ENCODE data around the gene SERPINE1. TPM values are rescaled to one million over a fixed set of nuclear protein-coding genes. Genes with fewer than 3 reads are reported as not detected.
"Not testable (repeated sequence)": the region's sequence is repeated elsewhere in the genome, so short reads cannot be mapped to it uniquely, and the experiment has no call there.

SERPINE1 gene
- total RNA-seq, 1 donor from 2014 or later, result 1.5 TPM

DNA sequence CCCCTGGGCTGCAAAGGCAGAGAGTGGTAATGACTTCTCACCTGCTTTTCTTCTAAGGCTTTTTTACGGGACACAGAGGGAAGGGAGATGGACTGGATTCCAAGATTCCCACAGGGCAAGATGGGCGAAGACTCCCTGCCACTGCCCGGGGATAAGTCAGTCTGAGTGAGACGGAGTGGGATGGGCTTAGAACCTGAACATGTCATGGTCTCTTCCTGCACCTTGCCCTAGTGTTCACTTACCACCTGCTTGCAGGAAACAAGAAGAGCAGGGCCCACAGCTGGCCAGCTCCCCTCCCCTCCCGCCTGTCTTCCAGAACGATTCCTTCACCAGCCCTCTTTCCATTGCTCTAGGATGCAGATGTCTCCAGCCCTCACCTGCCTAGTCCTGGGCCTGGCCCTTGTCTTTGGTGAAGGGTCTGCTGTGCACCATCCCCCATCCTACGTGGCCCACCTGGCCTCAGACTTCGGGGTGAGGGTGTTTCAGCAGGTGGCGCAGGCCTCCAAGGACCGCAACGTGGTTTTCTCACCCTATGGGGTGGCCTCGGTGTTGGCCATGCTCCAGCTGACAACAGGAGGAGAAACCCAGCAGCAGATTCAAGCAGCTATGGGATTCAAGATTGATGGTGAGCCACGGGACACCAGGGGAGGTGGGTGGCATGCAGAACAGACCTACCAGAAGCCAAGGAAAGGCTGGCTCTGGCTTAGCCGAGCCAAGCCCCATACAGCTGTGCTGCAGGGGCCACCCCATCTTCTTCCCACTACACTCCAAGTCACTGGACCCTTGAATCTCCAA, 1.3 kb downstream of the SERPINE1 start:
- Mint-ChIP-seq H3K4me3 (no peak overlapping the region), H3K36me3 (no peaks in the 10 kb centered on the region), H3K27me3 (peaks cover 20% of the 10 kb centered on the region), H3K9me3 (no peaks in the 10 kb centered on the region), H3K4me1 (ENCODE audit: unreplicated experiment) (peaks cover 23% of the 10 kb centered on the region), H3K27ac (no peak overlapping the region)
- no peak for TF ChIP-seq CTCF (conservative IDR thresholded peaks at IDR 0.05)
- DNase-seq (ENCODE audit: extremely low spot score, unreplicated experiment), result no peak

GRCh38 chr7:101129603-101130117, 2.8 kb downstream of the SERPINE1 start:
- Mint-ChIP-seq H3K9me3 (no peaks in the 10 kb centered on the region), H3K27ac (no peak overlapping the region), H3K4me3 (no peak overlapping the region), H3K27me3 (peaks cover 20% of the 10 kb centered on the region), H3K4me1 (ENCODE audit: unreplicated experiment) (peaks cover 34% of the 10 kb centered on the region), H3K36me3 (no peaks in the 10 kb centered on the region)
- TF ChIP-seq CTCF (conservative IDR thresholded peaks at IDR 0.05), result no peak
- DNase-seq (ENCODE audit: extremely low spot score, unreplicated experiment), result no peak

DNA sequence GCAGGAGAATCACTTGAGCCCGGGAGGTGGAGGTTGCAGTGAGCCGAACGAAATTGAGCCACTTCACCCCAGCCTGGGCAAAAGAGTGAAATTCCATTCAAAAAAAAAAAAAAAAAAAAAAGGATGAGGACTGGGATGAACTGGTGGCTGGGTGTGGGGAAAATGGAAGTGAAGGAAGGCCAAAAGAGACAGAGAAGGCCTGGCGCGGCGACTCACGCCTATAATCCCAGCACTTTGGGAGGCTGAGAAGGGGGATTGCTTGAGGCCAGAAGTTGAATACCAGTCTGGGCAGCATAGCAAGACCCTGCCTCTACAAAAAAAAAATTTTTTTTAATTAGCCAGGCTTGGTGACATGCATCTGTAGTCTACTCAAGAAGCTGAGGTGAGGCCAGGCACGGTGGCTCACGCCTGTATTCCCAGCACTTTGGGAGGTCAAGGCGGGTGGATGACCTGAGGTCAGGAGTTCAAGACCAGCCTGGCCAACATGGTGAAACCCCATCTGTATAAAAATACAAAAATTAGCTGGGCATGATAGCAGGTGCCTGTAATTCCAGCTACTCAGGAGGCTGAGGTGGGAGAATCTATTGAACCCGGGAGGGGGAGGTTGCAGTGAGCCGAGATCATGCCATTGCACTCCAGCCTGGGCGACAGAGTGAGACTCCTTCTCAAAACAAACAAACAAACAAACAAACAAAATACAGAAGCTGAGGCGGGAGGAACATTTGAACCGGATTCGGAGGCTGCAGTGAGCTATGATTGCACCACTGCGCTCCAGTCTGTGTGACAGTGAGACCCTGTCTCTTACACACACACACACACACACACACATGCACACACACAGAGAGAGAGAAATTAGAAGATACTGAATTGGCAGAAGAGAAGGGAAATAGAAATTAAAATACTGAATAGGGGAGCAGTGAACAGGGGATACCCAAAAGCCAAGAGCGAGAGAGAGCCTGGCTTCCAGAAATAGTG, 6.0 kb downstream of the SERPINE1 start:
- not testable (repeated sequence) for H3K36me3 Mint-ChIP-seq; DNase-seq (ENCODE audit: extremely low spot score, unreplicated experiment); H3K27ac Mint-ChIP-seq; H3K4me3 Mint-ChIP-seq; H3K9me3 Mint-ChIP-seq
- Mint-ChIP-seq H3K27me3 (peaks cover 18% of the 10 kb centered on the region), H3K4me1 (ENCODE audit: unreplicated experiment) (peaks cover 18% of the 10 kb centered on the region)

GRCh38 chr7:101133621-101134398, 6.9 kb downstream of the SERPINE1 start:
- Mint-ChIP-seq H3K27ac (peak overlapping the region; percentile 69), H3K36me3 (no peaks in the 10 kb centered on the region), H3K4me3 (no peak overlapping the region), H3K9me3 (no peaks in the 10 kb centered on the region), H3K4me1 (ENCODE audit: unreplicated experiment) (peaks cover 26% of the 10 kb centered on the region), H3K27me3 (peaks cover 14% of the 10 kb centered on the region)
- DNase-seq (ENCODE audit: extremely low spot score, unreplicated experiment), result no peak
- TF ChIP-seq CTCF (conservative IDR thresholded peaks at IDR 0.05), result no peak

- TF ChIP-seq CTCF (conservative IDR thresholded peaks at IDR 0.05), result no peak
- peaks cover 14% of the 10 kb centered on the region for H3K27me3 Mint-ChIP-seq
- peaks cover 26% of the 10 kb centered on the region for H3K4me1 Mint-ChIP-seq (ENCODE audit: unreplicated experiment)
- peak overlapping the region; percentile 32 for H3K27ac Mint-ChIP-seq
- H3K36me3 Mint-ChIP-seq, result no peaks in the 10 kb centered on the region
- no peak overlapping the region for H3K4me3 Mint-ChIP-seq
- no peak for DNase-seq (ENCODE audit: extremely low spot score, unreplicated experiment)
- H3K9me3 Mint-ChIP-seq, result no peaks in the 10 kb centered on the region
Measured at GRCh38 chr7:101134399-101134980, 7.6 kb downstream of the SERPINE1 start.

Data from type B pancreatic cell (in vitro differentiated cells).